ENCODE measurements around the gene ARF1.

Gene ARF1

DNA sequence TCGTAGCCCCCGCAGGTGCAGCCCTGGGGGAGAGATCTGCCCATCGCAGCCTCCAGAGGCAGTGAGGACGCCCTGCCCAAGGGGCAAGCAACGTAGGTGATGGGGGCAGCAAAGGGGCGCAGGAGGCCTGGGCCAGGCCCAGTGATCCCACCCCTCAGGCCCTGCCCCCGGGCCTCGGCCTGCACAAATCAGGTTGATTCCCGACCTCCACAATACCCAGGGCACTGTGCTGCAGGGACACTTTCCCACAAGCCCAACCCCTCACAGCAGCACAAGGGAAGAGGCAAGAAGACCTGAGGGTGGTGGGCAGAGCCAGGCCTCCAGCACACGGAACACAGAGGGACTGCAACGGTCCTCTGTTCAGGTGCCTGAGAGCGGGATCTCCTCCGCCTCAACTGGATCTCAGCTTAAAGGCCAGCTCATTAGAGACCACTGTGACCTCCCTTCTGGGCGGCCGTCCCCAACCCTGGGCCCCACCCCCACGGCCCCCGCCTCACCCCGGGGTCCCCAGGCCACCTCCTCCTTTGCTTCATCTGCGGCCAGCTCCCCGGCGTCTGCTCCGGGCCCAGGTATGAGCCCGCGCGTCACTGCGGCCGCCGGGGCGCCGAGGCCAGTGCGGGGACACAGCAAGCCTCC lies 812 bp upstream of the ARF1 start:
- no peak for TF ChIP-seq TCF12 (IDR thresholded peaks at IDR 0.05; ENCODE audit: low read depth)
- TF ChIP-seq NFIC (IDR thresholded peaks at IDR 0.05): no peak
- TF ChIP-seq TAF1 (IDR thresholded peaks at IDR 0.05; ENCODE audit: low read depth): no peak
- TF ChIP-seq CREB1 (IDR thresholded peaks at IDR 0.05; ENCODE audit: low read depth): no peak
- TF ChIP-seq, protein P1, sequence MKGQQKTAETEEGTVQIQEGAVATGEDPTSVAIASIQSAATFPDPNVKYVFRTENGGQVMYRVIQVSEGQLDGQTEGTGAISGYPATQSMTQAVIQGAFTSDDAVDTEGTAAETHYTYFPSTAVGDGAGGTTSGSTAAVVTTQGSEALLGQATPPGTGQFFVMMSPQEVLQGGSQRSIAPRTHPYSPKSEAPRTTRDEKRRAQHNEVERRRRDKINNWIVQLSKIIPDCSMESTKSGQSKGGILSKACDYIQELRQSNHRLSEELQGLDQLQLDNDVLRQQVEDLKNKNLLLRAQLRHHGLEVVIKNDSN (IDR thresholded peaks at IDR 0.05): no peak
- no peak for TF ChIP-seq CEBPB (IDR thresholded peaks at IDR 0.05)

DNA sequence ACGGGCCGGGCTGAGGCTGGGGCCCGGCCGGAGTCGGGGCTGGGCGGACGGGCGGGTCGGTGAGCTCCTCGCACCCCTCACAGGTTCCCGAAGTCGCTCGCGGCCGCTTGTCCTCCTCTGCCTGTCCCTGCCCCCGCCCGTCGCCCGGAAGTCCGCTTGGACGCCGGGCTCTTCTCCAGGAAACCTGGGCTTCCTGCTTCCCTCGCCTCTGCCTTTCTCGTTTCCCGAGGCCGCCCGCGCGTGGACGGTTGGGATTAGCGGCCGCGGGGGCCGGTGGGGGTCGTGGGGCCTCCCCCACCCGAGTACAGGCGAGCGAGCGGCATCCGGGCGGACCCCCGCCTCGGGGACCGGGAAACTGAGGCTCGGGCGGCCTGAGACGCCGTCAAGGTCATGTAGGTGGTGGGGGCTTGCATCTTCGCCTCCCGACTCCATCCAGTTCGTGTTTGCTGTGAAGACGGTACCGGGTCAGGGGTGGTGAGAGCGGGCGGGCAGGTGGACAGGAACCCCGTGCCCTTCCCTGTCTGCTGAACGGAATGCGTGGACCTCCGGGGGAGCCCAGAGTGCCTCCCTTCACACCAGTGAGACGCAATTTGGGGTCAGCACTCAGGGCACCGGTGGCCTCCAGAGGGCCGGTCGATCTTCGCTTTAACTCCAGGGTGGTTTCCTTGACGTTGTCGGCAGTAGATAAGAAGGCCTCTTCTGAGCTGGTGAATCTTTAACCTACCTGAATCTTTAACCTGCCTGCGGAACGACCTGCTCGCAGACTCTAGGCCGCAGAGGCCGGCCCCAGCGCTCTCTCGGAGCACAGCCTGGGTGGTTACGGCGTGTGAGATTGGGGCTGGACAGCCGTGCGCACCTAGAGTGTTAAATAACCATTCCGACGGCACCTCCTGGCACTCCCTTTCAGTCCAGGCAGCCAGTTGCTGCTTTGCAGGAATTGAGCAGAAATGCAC lies 686 bp downstream of the ARF1 start:
- TF ChIP-seq, protein P2, sequence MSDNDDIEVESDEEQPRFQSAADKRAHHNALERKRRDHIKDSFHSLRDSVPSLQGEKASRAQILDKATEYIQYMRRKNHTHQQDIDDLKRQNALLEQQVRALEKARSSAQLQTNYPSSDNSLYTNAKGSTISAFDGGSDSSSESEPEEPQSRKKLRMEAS (IDR thresholded peaks at IDR 0.05): 0 out of 2 replicates have a peak, but pooled peaks have one; percentile 8
- TF ChIP-seq CREB1 (IDR thresholded peaks at IDR 0.05; ENCODE audit: low read depth) (no peak), NFIC (IDR thresholded peaks at IDR 0.05) (no peak), ZBTB7A (IDR thresholded peaks at IDR 0.05; ENCODE audit: low read depth) (no peak; the same call in 1 of the 2 replicates), EGR1 (IDR thresholded peaks at IDR 0.05) (no peak)

DNA sequence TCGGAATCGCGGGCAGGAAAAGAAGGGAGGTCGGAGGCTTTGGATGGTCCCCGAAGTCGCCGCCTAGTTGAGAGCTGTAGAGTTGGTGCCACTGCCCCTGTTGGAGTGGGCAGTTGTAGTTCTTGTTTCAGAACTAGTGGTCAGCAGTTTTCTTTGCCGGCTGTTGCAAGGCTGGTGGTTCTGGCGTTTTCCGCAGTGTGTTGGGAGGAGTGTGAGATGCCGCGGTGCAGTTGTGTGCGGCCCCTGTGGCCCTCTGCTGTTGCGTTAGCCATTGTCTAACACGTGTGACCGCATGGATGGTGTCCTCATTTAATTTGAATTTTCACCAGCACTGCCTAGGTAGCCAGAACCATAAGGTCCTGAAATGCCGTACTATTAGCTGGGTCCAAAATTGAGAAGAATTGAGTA lies 1.4 kb downstream of the ARF1 start:
- TF ChIP-seq TAF1 (IDR thresholded peaks at IDR 0.05; ENCODE audit: low read depth): no peak

DNA sequence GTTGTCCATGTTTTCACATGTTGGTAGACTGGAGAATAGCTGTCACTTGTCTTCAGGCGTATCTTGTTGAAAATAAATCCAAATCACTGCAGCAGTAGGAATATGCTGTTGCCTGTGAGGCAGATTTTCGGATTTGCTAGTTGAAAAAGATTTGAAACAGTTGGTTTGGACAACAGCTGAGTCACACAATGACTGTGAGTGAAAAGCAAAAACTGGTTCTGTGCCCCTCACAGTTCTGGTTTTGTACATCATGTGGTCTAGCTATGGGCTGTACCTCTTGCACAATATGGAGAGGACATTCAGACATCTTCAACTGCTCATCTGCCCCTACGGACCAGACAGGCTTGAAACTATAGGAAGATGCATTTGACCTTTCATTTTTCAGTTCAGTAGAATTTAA lies 1.8 kb downstream of the ARF1 start:
- TF ChIP-seq TEAD4 (IDR thresholded peaks at IDR 0.05): no peak

DNA sequence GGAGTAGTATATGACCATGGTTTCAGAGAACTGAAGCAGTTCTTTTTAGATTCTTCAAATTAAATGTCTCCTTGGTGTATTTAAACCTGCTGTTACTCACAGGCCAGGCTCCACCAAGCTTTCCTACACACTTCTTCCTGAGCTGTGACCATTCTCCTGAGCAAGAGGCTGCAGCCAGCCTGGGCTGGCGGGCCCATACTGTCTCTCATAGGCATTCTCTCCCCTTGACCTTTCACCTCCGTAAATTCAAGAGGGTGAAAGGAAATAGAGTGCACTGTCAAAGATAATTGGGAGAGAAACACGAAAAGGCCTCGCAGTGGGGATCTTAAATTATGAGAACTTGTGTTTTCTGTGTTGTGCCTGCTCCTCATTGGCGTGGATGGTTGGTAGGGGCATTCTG lies 2.3 kb downstream of the ARF1 start:
- TF ChIP-seq TCF12 (IDR thresholded peaks at IDR 0.05; ENCODE audit: low read depth) (no peak), RAD21 (IDR thresholded peaks at IDR 0.05; ENCODE audit: low read depth) (no peak)

DNA sequence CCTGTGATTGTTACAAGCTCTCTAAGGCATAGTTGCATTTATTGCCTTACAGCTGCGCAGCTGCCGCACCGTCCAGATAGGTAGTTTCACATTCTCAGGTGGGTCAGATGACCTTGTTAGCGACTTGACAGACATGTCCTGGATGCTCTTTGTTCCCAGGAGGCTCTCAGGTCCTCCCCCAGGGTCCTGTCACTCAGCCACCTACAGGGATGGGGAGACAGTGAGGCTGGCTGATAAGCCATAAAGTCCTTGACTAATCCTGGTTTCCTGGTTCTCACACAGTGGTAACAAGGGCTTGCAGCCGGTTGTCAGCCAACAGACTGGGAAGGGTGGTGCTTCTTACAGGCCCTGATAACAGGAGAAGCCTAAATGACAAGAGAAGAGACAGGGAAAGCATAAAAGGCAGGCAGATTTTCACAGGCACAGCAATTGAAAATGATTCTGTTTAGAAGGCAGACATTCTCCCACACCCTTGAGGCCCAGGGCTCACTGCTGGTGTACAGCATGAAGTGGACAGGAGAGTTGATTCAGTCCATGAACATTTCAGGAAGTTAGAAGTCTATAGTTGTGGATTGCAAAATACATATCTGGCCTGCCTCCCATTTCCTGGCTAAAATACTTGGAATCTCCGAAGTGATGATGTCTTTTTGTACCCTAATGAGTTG lies 2.9 kb downstream of the ARF1 start:
- TF ChIP-seq RAD21 (IDR thresholded peaks at IDR 0.05; ENCODE audit: low read depth): no peak
- TF ChIP-seq EGR1 (IDR thresholded peaks at IDR 0.05): no peak
- TF ChIP-seq, protein P2 (IDR thresholded peaks at IDR 0.05): no peak
- TF ChIP-seq TAF1 (IDR thresholded peaks at IDR 0.05; ENCODE audit: low read depth): no peak
- no peak for TF ChIP-seq TCF12 (IDR thresholded peaks at IDR 0.05; ENCODE audit: low read depth)
- no peak for TF ChIP-seq YY1 (IDR thresholded peaks at IDR 0.05; ENCODE audit: low read depth)
- TF ChIP-seq, protein P1 (IDR thresholded peaks at IDR 0.05): no peak
- TF ChIP-seq FOXM1 (IDR thresholded peaks at IDR 0.05; ENCODE audit: borderline replicate concordance, low read depth): no peak
- TF ChIP-seq EP300 (IDR thresholded peaks at IDR 0.05; ENCODE audit: borderline replicate concordance): no peak

DNA sequence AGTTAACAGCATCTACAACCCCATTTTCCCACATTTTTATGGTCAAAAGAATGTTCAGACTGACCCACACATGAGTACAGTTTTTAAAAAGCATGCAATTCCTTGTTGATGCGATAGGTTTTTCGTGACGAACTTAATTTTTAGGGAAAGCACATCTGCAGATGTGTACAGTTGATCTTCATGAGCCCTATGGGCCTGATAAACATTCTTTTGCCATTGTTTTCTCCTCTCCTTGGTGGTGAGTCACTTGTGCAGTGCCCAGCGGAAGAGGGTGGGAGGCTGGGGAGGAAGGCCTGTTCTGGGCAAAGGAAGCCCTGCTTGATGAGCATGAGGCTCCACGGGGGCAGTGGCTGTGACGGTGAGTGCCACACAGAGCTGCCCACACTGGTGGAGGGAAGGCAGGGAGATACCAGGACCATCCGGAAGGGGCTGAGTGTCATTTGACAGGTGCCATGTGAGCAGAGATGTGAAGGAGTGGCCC lies 5.3 kb downstream of the ARF1 start:
- no peak for TF ChIP-seq EGR1 (IDR thresholded peaks at IDR 0.05)
- no peak for TF ChIP-seq CREB1 (IDR thresholded peaks at IDR 0.05; ENCODE audit: low read depth)
- TF ChIP-seq TCF12 (IDR thresholded peaks at IDR 0.05; ENCODE audit: low read depth): no peak
- no peak for TF ChIP-seq RAD21 (IDR thresholded peaks at IDR 0.05; ENCODE audit: low read depth)
- TF ChIP-seq, protein P2 (IDR thresholded peaks at IDR 0.05): no peak
- no peak for TF ChIP-seq YY1 (IDR thresholded peaks at IDR 0.05; ENCODE audit: low read depth)
- TF ChIP-seq CEBPB (IDR thresholded peaks at IDR 0.05): no peak
- TF ChIP-seq EP300 (IDR thresholded peaks at IDR 0.05; ENCODE audit: borderline replicate concordance): no peak
- no peak for TF ChIP-seq ZBTB7A (IDR thresholded peaks at IDR 0.05; ENCODE audit: low read depth)

DNA sequence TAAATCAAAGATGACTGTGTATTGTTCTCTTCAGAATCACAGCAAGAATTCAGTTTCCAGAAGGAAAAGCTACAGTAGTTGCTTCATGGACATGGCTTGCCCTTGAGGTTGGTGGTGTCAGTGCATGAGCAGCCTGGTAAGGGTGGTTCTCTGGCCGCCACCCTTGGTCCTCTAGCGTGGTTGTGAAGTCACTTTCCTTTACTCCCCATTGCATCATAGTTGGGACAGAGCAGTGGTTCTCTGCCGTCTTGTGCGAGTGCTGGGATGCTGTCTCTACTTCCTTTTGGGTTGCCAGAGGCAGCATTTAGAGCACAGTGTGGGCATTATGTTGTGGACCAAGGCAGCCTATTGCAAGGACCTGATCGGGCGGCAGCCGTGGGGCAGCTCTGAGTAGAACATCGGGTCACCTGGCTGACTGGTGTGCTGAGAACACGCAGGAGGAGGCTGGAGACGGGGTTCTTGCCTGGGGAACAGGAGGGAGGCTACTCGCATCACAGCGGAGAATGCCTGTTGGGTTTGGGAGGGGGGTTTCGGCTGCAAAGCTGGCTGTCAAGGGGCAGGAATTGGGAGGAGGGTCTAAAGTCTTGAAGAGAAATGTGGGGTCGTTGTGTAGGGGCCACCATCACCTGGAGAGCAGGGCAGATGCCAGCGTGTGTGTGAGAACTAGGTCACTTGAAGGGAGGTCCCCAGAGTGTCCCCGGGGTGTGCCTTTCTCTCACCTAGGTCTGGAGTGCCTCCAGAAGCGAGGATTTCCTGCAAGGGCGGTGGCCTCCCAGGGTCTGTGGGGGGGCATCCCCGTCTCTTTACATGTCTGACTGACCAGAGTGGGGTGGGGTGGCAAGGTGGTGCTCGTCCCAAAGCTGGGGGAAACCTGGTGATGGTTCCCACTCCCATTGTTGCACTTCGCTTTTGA lies 6.3 kb downstream of the ARF1 start:
- TF ChIP-seq YY1 (IDR thresholded peaks at IDR 0.05; ENCODE audit: low read depth) (no peak), EP300 (IDR thresholded peaks at IDR 0.05; ENCODE audit: borderline replicate concordance) (no peak), ZBTB7A (IDR thresholded peaks at IDR 0.05; ENCODE audit: low read depth) (no peak), TAF1 (IDR thresholded peaks at IDR 0.05; ENCODE audit: low read depth) (no peak), CREB1 (IDR thresholded peaks at IDR 0.05; ENCODE audit: low read depth) (no peak), EGR1 (IDR thresholded peaks at IDR 0.05) (no peak), TCF12 (IDR thresholded peaks at IDR 0.05; ENCODE audit: low read depth) (no peak), FOXM1 (IDR thresholded peaks at IDR 0.05; ENCODE audit: borderline replicate concordance, low read depth) (no peak), RAD21 (IDR thresholded peaks at IDR 0.05; ENCODE audit: low read depth) (no peak), CEBPB (IDR thresholded peaks at IDR 0.05) (no peak), NFIC (IDR thresholded peaks at IDR 0.05) (no peak), TEAD4 (IDR thresholded peaks at IDR 0.05) (no peak)
- TF ChIP-seq, protein P1 (IDR thresholded peaks at IDR 0.05): no peak
- TF ChIP-seq, protein P3, sequence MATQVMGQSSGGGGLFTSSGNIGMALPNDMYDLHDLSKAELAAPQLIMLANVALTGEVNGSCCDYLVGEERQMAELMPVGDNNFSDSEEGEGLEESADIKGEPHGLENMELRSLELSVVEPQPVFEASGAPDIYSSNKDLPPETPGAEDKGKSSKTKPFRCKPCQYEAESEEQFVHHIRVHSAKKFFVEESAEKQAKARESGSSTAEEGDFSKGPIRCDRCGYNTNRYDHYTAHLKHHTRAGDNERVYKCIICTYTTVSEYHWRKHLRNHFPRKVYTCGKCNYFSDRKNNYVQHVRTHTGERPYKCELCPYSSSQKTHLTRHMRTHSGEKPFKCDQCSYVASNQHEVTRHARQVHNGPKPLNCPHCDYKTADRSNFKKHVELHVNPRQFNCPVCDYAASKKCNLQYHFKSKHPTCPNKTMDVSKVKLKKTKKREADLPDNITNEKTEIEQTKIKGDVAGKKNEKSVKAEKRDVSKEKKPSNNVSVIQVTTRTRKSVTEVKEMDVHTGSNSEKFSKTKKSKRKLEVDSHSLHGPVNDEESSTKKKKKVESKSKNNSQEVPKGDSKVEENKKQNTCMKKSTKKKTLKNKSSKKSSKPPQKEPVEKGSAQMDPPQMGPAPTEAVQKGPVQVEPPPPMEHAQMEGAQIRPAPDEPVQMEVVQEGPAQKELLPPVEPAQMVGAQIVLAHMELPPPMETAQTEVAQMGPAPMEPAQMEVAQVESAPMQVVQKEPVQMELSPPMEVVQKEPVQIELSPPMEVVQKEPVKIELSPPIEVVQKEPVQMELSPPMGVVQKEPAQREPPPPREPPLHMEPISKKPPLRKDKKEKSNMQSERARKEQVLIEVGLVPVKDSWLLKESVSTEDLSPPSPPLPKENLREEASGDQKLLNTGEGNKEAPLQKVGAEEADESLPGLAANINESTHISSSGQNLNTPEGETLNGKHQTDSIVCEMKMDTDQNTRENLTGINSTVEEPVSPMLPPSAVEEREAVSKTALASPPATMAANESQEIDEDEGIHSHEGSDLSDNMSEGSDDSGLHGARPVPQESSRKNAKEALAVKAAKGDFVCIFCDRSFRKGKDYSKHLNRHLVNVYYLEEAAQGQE (IDR thresholded peaks at IDR 0.05; ENCODE audit: low read depth): no peak
- TF ChIP-seq, protein P2 (IDR thresholded peaks at IDR 0.05): no peak

Data from Ishikawa (cell line).